ENCODE results near the gene WDR81.
"Not testable (repeated sequence)": the region's sequence is repeated elsewhere in the genome, so short reads cannot be mapped to it uniquely, and the experiment has no call there.

Gene WDR81

DNA sequence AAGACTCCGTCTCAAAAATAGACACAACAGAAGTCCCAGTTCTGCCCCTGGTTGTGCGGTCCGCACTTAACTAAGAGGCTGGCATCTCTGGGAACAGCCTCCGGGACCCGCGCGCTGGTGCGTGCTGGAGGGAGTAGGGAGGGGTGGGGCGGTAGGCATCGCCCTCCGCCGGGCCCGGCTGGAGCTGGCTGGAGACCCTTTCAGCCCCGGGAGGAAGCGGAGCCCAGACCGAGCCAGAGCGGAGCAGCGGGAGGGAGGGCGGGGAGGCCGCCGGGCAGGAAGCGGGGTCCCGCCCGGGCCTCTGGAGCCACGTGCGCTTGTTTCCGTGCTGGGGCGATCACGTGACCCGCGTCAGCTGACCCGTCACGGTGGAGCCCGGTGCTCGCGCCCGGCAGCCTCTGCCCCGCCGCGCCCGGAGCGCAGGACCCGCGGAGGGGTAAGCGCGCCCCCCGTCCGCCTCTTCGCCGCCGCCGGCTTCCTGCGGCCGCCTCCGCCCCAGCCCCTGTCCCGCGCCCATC, at the start of gene WDR81:
WDR81 (plus strand) TSS at position 354 of the 518 bp plus-strand sequence. CDS start 256 bp downstream, outside the sequence.
- DNase-seq: peak; percentile 26 to 91 (median 80)

DNA sequence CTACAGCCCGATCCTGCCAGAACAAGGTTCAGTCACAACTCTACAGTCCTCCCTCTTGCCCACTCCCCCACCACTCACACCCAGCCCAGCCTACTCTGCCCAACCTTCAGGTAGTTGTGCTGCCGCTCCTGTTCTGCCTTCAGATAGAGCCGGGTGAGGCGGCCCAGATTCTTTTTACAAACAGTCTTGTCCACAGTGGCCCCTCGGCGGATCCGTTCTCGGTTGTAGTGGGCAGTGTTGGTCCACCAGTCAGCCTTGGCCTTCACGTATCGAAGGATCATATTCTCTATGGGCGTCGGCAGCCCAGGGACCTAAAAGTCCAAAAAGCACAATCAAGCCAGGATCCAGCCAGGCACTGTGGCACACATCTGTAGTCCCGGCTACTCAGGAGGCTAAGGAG, 48.1 kb upstream of the WDR81 start:
- no peak for DNase-seq

DNA sequence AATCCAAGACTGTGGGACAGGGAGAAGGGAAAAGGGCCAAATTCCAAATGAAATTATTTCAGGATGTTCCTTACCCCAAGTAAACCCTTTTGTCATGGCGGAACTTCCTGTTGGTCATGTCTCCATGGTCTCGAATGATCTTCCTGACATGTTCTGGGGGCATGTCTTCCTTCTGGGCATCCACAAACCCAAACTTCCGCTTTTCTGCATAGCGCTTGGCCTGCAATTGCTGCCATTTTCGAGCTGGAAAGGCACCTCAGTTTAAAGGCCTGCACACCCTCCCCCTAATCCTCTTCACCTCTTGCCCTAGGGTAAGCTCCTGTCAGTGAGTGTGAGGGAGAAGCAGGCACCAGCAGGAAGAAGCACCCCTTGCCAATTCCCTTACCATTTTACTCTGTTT, 41.0 kb upstream of the WDR81 start:
- DNase-seq: no peak

DNA sequence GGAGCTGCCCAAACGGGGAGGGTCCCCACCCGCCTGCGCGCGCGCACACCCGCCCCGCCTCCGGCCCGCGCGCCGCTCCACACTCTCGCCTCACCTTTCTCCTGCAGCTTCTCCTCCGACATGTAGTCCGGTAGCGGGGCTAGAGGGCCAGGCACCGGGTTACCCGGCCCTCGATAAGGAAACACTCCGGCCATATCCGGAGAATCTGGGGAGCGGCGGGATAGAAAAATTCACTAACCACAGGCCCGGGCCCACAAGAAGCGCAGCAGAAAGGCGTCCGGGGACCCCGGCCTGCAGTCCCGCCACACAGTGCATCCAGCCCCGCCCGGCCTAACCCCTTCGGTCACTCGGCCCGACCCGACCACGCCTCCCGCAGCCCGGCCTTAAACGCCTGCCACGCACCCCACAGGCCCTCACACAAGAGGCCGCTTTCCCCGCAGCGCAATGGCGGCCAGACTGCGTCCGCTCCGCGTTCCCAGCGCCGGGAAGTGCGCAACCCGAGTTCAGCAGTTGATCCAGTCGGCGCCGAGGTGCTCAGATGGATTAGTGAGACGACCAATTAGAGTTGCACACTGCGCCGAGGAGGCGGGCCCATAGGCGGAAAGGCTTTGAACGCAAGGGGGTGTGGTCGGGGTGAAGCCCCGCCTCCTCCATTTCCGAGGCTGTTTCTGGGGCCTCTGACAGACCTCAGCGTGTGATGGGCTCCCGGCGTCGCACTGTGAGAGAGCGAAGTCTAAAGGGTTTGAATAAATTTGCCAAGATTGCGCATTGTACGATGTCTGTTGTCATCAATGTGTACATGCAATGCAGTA, 39.9 kb upstream of the WDR81 start, which contains the start of gene PRPF8:
PRPF8 (minus strand) TSS at position 490 of the 812 bp plus-strand sequence; CDS start at position 194, 296 bp downstream.
- DNase-seq: peak; percentile 67 to 97 (median 93)

GRCh38 chr17:1686086-1686485, 38.4 kb upstream of the WDR81 start:
- DNase-seq: no peak

GRCh38 chr17:1688405-1688804, 36.1 kb upstream of the WDR81 start:
- not testable (repeated sequence) for DNase-seq

DNA sequence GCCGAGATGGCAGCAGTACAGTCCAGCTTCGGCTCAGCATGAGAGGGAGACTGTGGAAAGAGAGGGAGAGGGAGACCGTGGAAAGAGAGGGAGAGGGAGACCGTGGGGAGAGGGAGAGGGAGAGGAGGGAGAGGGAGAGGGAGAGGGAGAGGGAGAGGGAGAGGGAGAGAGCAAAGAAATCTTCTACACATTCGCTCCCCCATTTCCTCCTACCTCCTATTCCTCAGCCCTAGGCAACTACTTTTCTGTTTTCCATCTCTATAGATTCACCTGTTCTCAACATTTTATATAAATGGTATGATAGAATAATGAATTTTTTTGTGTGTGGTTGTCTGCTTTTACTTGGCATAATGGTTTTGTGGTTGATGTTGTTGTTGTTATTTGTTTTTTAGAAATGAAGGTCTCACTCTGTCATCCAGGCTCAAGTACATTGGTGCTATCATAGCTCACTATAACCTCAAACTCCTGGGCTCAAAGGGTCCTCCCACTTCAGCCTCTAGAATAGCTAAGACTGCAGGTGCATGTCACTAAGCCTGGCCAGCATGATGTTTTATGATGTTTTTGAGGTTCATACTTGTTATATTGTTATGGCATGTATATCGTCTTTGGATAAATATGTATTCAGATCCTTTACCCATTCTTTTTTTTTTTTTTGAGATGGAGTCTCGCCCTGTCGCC, 33.8 kb upstream of the WDR81 start:
- no peak for DNase-seq

- no peak for DNase-seq
These were observed 31.2 kb upstream of the WDR81 start for GRCh38 chr17:1693339-1693738.

DNA sequence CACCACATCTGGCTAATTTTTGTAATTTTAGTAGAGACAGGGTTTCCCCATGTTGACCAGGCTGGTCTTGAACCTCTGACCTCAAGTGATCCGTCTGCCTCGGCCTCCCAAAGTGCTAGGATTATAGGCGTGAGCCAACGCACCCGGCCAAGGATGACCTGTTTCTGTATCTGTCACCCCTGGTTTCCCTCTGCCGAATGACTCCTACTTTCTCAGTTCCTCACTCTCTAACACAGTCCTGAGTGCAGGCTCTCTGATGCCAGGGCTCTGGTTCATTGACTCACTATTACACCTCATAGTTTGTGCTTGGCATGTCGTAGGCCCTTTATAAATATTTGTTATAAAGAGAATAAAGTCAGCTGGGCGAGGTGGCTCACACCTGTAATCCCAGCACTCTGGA, 29.1 kb upstream of the WDR81 start:
- no peak for DNase-seq

GRCh38 chr17:1697681-1698080, 26.8 kb upstream of the WDR81 start:
- no peak for DNase-seq

- not testable (repeated sequence) for DNase-seq
These were observed 24.6 kb upstream of the WDR81 start for GRCh38 chr17:1699891-1700290.

DNA sequence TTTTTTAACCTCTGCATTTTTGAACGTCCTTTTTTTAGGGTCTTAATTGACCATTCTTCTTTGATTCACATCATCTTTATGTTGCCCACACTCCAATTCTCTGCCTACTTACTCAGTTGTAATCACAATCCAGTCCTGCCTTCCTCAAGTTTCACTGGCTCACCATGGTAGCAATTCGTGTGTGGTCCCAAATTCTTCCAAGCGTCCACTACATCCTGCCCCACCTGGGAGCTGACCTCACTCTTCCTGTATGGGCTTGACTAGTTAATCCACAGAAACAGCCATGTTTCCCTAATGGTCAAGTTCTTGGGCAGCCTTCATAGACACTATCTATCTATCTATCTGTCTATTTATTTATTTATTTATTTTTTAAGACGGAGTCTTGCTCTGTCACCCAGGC, 21.4 kb upstream of the WDR81 start:
- no peak for DNase-seq

DNA sequence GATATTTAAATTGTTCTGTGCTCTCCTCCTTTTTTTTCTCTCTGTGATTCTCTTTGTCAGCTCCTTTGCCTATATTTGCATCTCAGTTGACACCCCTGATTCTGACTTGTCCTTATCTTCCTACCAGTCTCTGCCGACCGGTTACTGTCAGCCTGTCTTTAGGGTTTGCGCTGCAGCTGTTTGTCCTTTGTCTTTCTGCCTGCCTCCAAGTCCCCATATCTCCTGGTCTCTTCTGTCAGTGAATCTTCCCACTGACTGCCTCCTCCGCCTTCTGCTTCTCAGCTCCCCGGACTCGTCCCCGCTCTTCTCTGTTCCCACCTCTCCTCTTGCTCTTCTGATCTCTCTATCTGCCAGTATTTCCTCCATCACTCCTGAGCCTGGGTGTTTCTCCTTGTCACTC, 19.5 kb upstream of the WDR81 start:
- DNase-seq: no peak

GRCh38 chr17:1707107-1707506, 17.4 kb upstream of the WDR81 start:
- no peak for DNase-seq

DNA sequence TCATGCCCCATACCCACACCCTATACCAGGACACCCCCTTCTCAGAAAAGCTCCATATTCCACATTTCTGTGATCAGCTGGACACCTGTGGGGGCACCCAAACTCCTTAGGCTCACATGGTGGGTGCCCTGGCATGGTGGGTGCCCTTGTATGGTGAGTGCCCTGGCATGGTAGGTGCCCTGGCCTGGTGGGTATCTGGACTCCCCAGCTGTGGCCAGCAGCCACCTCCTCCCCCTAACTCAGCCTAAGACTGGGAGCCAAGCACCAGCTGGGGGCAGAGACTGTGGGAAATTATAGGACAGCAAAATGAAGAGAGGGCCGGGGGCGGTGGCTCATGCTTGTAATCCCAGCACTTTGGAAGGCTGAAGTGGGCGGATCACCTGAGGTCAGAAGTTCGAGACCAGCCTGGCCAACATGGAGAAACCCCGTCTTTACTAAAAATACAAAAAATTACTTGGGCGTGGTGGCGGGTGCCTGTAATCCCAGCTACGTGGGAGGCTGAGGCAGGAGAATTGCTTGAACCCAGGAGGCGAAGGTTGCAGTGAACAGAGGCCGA, 15.6 kb upstream of the WDR81 start:
- not testable (repeated sequence) for DNase-seq

- DNase-seq: no peak
These were observed 15.0 kb upstream of the WDR81 start for GRCh38 chr17:1709403-1709951.

DNA sequence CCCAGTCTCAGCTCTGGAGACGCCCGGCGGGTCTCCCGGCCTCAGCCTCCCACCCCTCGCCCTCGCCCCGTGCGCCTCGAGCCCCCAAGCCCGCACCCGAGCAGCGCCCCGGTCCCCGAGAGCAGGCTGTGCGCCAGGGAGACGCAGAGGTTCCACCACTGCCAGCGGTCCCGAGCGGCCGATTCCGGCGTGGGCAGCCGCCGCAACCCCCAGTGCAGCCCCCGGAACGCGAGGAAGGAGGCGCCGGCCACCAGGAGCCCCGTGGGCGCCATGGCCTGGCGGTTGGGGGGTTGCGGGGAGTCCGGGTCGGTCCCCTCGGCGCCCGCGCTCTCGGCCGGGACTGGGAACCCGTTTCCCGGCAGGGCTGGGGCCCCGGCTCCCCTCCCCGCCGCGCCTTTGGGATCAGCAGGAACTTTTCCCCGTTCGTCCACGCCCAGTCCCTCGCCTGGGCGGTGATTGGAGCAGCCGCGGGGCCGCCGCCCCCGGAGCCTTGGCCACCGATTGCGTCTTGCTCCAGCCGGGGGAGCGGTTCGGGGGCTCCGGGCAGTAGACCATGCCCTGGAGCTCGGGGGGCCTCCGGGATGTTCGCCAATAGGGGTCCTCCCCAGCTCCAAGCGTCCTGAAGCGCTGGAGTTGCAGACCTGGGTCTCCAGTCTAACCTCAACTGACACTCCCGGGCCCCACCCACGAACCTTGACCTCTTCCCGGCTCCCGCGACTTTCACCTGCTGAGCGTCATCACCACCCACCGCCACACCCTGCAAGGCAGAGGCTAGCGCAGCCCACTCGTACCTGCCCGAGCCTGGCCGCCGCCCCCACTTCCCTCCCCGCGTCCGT, 14.3 kb upstream of the WDR81 start, which contains the start of gene TLCD2:
TLCD2 (minus strand) TSS at position 407 of the 836 bp plus-strand sequence; CDS start at position 272, 135 bp downstream.
- peak in 1 of 14 donors; percentile 47 for DNase-seq

GRCh38 chr17:1710807-1711553, 13.5 kb upstream of the WDR81 start:
- DNase-seq: no peak

GRCh38 chr17:1711804-1712203, 12.7 kb upstream of the WDR81 start:
- DNase-seq: no peak

DNA sequence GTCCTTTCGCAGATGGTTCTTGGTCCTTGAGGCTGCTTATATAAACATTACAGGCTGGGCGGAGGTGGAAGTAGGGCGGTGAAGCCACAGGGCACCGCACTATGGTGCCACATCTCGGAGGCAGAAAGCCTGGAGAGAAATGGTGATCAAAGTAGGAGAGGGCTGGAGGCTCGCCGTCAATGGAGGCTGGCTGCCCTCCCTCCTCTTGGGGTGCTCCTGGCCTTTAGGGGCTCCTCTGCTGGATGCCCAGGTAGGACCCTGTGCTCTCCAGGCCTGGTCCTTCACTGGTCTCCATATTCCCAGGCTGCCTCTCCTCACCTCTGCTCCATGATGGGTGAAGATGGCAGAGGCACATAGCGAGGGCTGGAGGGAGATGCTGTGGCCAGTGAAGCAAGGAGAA, 12.2 kb upstream of the WDR81 start:
- DNase-seq: no peak

Measured in C1 segment of cervical spinal cord (tissue), 14 donors.